Activated B cell treated with CpG ODN at 0.5 μM for 24 hours (primary cell): ENCODE data around the gene CCDC142. TPM values are rescaled to one million over a fixed set of nuclear protein-coding genes. Genes with fewer than 3 reads are reported as not detected.

Experiments used
- ATAC-seq: fragments of 200-7000 bp; cut with Tn5 transposase; one replicate; pipeline ENCODE4 v1.10.0; 2021; ENCODE audit warnings: low read depth, mild to moderate bottlenecking, moderate library complexity
- CTCF ChIA-PET: fragments of 350-600 bp; sonication (Branson Sonifier 250); formaldehyde crosslinking; loops from one replicate; lab custom pipeline; 2021; ENCODE audit warnings: antibody characterized with exemption; lab: Charles Lee
- POLR2A ChIA-PET: fragments of 350-600 bp; sonication (Branson Sonifier 250); formaldehyde crosslinking; loops from one replicate; lab custom pipeline; 2021; ENCODE audit warnings: antibody characterized with exemption; lab: Charles Lee
- DNase-seq: peaks from one replicate; pipeline ENCODE4 v3.0.0; 2022
- H3K27ac Mint-ChIP-seq: one replicate; pipeline ENCODE4 v1.8.0; 2020; ENCODE audit warnings: mixed read lengths
- H3K27me3 Mint-ChIP-seq: one replicate; pipeline ENCODE4 v1.8.0; 2021; ENCODE audit warnings: mixed read lengths
- H3K36me3 Mint-ChIP-seq: one replicate; pipeline ENCODE4 v1.8.0; 2021; ENCODE audit warnings: low read depth, mixed read lengths
- H3K4me1 Mint-ChIP-seq: one replicate; pipeline ENCODE4 v1.8.0; 2021; ENCODE audit warnings: mixed read lengths
- H3K4me3 Mint-ChIP-seq: one replicate; pipeline ENCODE4 v1.8.0; 2020; ENCODE audit warnings: mild to moderate bottlenecking, mixed read lengths
- H3K9me3 Mint-ChIP-seq: one replicate; pipeline ENCODE4 v1.8.0; 2020; ENCODE audit warnings: mixed read lengths
- CTCF ChIP-seq: fragments of 200-600 bp; IDR thresholded peaks from one replicate; pipeline ENCODE4 v1.8.0; 2022; ENCODE audit warnings: antibody characterized with exemption, mild to moderate bottlenecking
- intact Hi-C: fragments of 100-400 bp; cut with micrococcal nuclease; formaldehyde crosslinking; loops from one replicate; pipeline ENCODE4 v1.15.1; 2024
- total RNA-seq: library from RNA; stranded (reverse); gene quantifications from 2 replicates; pipeline ENCODE4 v1.2.3, GENCODE V29; 2022

The CCDC142 gene
- total RNA-seq, 1 donor from 2014 or later = 40.4 TPM

GRCh38 chr2:74481961-74482800, 617 bp downstream of the CCDC142 start:
- ChIA-PET CTCF (interaction anchor here (0.7 to 5.3 kb wide), 19 partner anchors 9 to 105 kb away, joined by 3 to 85 read pairs (median 4); partner anchors contain the start of genes INO80B, LBX2, MRPL53 and PCGF1), POLR2A (interaction anchor here (0.7 to 4.4 kb wide), 20 partner anchors 9 to 654 kb away, joined by 3 to 78 read pairs (median 7); partner anchors contain the start of genes AUP1, DQX1, HTRA2 and INO80B)
- intact Hi-C loops = loop anchor here (1.0 to 5.0 kb wide), 4 partner anchors 10 to 90 kb away; partner anchors contain the start of genes C2orf81, MRPL53 and WDR54
- H3K4me1 Mint-ChIP-seq = peaks cover 30% of the 10 kb centered on the region
- H3K36me3 Mint-ChIP-seq = peaks cover 46% of the 10 kb centered on the region
- peak; percentile 40 for ATAC-seq
- peak overlapping the region; percentile 100 for H3K27ac Mint-ChIP-seq
- no peak for TF ChIP-seq CTCF
- no peak for DNase-seq
- H3K9me3 Mint-ChIP-seq = no peaks in the 10 kb centered on the region
- H3K27me3 Mint-ChIP-seq = no peaks in the 10 kb centered on the region
- H3K4me3 Mint-ChIP-seq = peak overlapping the region; percentile 100

- DNase-seq (no peak), ATAC-seq (no peak)
- no peak for TF ChIP-seq CTCF
- CTCF ChIA-PET = interaction anchor here (0.9 to 5.3 kb wide), 6 partner anchors 9 to 106 kb away, joined by 3 to 85 read pairs (median 14); partner anchors contain the start of genes INO80B, MRPL53, PCGF1 and WBP1
- POLR2A ChIA-PET = interaction anchor here (0.7 to 4.4 kb wide), 9 partner anchors 9 to 107 kb away, joined by 3 to 78 read pairs (median 8); partner anchors contain the start of genes AUP1, DQX1, HTRA2 and LBX2
- intact Hi-C loops = loop anchor here (5.0 kb wide), 1 partner anchor 91 kb away; no protein-coding TSS in a partner anchor
- H3K27me3 Mint-ChIP-seq = no peaks in the 10 kb centered on the region
- peak overlapping the region; percentile 100 for H3K4me3 Mint-ChIP-seq
- H3K27ac Mint-ChIP-seq = no peak overlapping the region
- no peaks in the 10 kb centered on the region for H3K9me3 Mint-ChIP-seq
- peaks cover 30% of the 10 kb centered on the region for H3K4me1 Mint-ChIP-seq
- peaks cover 42% of the 10 kb centered on the region for H3K36me3 Mint-ChIP-seq
Observed at GRCh38 chr2:74481431-74481830, 1.4 kb downstream of the CCDC142 start.

GRCh38 chr2:74474899-74475298, 7.9 kb downstream of the CCDC142 start:
- H3K4me3 Mint-ChIP-seq = no peak overlapping the region
- ATAC-seq = no peak
- H3K27me3 Mint-ChIP-seq = no peaks in the 10 kb centered on the region
- no peak overlapping the region for H3K27ac Mint-ChIP-seq
- CTCF ChIA-PET = no interaction called here
- no peak for DNase-seq
- no peaks in the 10 kb centered on the region for H3K9me3 Mint-ChIP-seq
- POLR2A ChIA-PET = interaction anchor here (4.1 to 4.6 kb wide), 2 partner anchors 7 to 17 kb away, joined by 78 to 127 read pairs; partner anchors contain the start of genes CCDC142, INO80B, TTC31 and WBP1
- H3K36me3 Mint-ChIP-seq = peaks cover 49% of the 10 kb centered on the region
- peaks cover 21% of the 10 kb centered on the region for H3K4me1 Mint-ChIP-seq
- TF ChIP-seq CTCF = no peak
- intact Hi-C loops = loop anchor here (5.0 kb wide), 1 partner anchor 53 kb away; the partner anchor contains the start of genes C2orf81 and WDR54

- Mint-ChIP-seq H3K27ac (no peak overlapping the region), H3K9me3 (no peaks in the 10 kb centered on the region), H3K4me3 (no peak overlapping the region), H3K36me3 (peaks cover 48% of the 10 kb centered on the region), H3K27me3 (no peaks in the 10 kb centered on the region), H3K4me1 (peaks cover 23% of the 10 kb centered on the region)
- no peak for DNase-seq
- intact Hi-C loops = loop anchor here (5.0 kb wide), 1 partner anchor 52 kb away; the partner anchor contains the start of genes C2orf81 and WDR54
- no peak for TF ChIP-seq CTCF
- ChIA-PET CTCF (no interaction called here), POLR2A (interaction anchor here (0.7 to 4.6 kb wide), 3 partner anchors 7 to 33 kb away, joined by 4 to 127 read pairs (median 78); partner anchors contain the start of genes CCDC142, INO80B, PCGF1 and TTC31)
- no peak for ATAC-seq
Observed at GRCh38 chr2:74474481-74474880, 8.3 kb downstream of the CCDC142 start.
